ENCODE data around the gene NPAS3. TPM values are rescaled to one million over a fixed set of nuclear protein-coding genes. Genes with fewer than 3 reads are reported as not detected.

NPAS3 gene
- total RNA-seq, 1 experiment from 2014 or later = 0.35 TPM

DNA sequence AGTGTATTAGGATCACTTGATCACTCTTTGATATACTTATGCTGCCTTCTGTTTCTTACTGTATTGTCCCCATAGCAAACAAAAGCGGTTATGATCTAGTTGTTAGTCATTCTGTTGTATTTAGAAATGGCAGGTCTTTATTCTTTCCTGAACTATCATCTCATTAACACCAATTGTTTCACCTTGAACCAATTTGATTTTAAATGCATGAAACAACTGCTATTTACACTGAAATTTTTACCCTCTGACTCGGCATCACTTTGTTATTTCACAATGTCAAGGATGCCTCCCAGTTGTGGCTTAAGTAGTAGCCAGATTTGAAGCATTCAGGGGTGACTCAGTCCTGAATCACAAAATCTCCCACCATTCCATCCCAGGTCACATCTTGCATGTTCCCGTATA is 708.7 kb downstream of the NPAS3 start:
- Mint-ChIP-seq H3K27me3 (ENCODE audit: insufficient read depth, unreplicated experiment) (no peaks in the 10 kb centered on the region), H3K4me3 (ENCODE audit: unreplicated experiment) (no peak overlapping the region), H3K27ac (ENCODE audit: low read depth, unreplicated experiment) (peak overlapping the region; percentile 82), H3K4me1 (ENCODE audit: insufficient read depth, unreplicated experiment) (peaks cover 27% of the 10 kb centered on the region), H3K36me3 (ENCODE audit: insufficient read depth, unreplicated experiment) (no peaks in the 10 kb centered on the region), H3K9me3 (ENCODE audit: unreplicated experiment) (no peaks in the 10 kb centered on the region)
- ChIA-PET POLR2A (interaction anchor here (1.0 to 1.1 kb wide), 2 partner anchors 35 to 42 kb away, joined by 3 to 4 read pairs; no protein-coding TSS in a partner anchor), CTCF (interaction anchor here (1.1 to 1.9 kb wide), 2 partner anchors 35 to 129 kb away, joined by 4 to 8 read pairs; no protein-coding TSS in a partner anchor)
- intact Hi-C loops (cut with micrococcal nuclease) = loop anchor here (5.0 kb wide), 1 partner anchor 90 kb away; no protein-coding TSS in a partner anchor
- peak; percentile 95 for DNase-seq (ENCODE audit: unreplicated experiment)
- no TSS peak for BruUV-seq (replicated peaks)
- TF ChIP-seq, protein P1, sequence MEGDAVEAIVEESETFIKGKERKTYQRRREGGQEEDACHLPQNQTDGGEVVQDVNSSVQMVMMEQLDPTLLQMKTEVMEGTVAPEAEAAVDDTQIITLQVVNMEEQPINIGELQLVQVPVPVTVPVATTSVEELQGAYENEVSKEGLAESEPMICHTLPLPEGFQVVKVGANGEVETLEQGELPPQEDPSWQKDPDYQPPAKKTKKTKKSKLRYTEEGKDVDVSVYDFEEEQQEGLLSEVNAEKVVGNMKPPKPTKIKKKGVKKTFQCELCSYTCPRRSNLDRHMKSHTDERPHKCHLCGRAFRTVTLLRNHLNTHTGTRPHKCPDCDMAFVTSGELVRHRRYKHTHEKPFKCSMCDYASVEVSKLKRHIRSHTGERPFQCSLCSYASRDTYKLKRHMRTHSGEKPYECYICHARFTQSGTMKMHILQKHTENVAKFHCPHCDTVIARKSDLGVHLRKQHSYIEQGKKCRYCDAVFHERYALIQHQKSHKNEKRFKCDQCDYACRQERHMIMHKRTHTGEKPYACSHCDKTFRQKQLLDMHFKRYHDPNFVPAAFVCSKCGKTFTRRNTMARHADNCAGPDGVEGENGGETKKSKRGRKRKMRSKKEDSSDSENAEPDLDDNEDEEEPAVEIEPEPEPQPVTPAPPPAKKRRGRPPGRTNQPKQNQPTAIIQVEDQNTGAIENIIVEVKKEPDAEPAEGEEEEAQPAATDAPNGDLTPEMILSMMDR (IDR thresholded peaks at IDR 0.05; ENCODE audit: unreplicated experiment) = no peak

DNA sequence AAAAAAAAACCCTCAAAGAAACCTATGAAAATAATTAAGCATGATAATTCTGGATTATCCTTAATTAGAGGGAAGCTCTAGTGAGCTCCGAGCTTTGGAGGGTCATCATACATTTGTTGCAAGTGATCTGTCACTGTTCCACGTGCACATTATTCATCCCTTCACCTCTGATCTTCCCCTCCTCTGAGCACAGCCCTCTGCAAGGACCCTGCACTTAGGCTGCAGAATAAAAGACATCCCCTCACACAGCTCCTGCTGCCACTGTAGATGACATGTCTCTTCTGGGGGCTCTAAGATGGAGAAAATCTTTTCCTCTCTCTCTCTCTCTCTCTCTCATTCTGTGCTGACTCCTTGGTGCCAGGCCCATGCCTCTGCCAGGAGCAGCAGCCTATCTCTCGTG is 711.8 kb downstream of the NPAS3 start:
- H3K27me3 Mint-ChIP-seq (ENCODE audit: insufficient read depth, unreplicated experiment) = no peaks in the 10 kb centered on the region
- no peak overlapping the region for H3K27ac Mint-ChIP-seq (ENCODE audit: low read depth, unreplicated experiment)
- no TSS peak for BruUV-seq (replicated peaks)
- DNase-seq (ENCODE audit: unreplicated experiment) = no peak
- no peaks in the 10 kb centered on the region for H3K36me3 Mint-ChIP-seq (ENCODE audit: insufficient read depth, unreplicated experiment)
- no peak overlapping the region for H3K4me3 Mint-ChIP-seq (ENCODE audit: unreplicated experiment)
- intact Hi-C loops (cut with micrococcal nuclease) = no loop called here
- POLR2A ChIA-PET = interaction anchor here (1.0 kb wide), 1 partner anchor 12 kb away, joined by 3 read pairs; no protein-coding TSS in a partner anchor
- CTCF ChIA-PET = interaction anchor here (1.1 kb wide), 1 partner anchor 19 kb away, joined by 3 read pairs; no protein-coding TSS in a partner anchor
- TF ChIP-seq, protein P1 (IDR thresholded peaks at IDR 0.05; ENCODE audit: unreplicated experiment) = no peak
- peaks cover 27% of the 10 kb centered on the region for H3K4me1 Mint-ChIP-seq (ENCODE audit: insufficient read depth, unreplicated experiment)
- H3K9me3 Mint-ChIP-seq (ENCODE audit: unreplicated experiment) = no peaks in the 10 kb centered on the region

- peaks cover 4% of the 10 kb centered on the region for H3K4me1 Mint-ChIP-seq (ENCODE audit: insufficient read depth, unreplicated experiment)
- no peaks in the 10 kb centered on the region for H3K27me3 Mint-ChIP-seq (ENCODE audit: insufficient read depth, unreplicated experiment)
- POLR2A ChIA-PET = no interaction called here
- CTCF ChIA-PET = interaction anchor here (0.6 to 1.0 kb wide), 2 partner anchors 7 to 84 kb away, joined by 4 read pairs; no protein-coding TSS in a partner anchor
- intact Hi-C loops (cut with micrococcal nuclease) = no loop called here
- H3K4me3 Mint-ChIP-seq (ENCODE audit: unreplicated experiment) = no peak overlapping the region
- DNase-seq (ENCODE audit: unreplicated experiment) = no peak
- H3K27ac Mint-ChIP-seq (ENCODE audit: low read depth, unreplicated experiment) = no peak overlapping the region
- no peaks in the 10 kb centered on the region for H3K36me3 Mint-ChIP-seq (ENCODE audit: insufficient read depth, unreplicated experiment)
- no TSS peak for BruUV-seq (replicated peaks)
- TF ChIP-seq, protein P1 (IDR thresholded peaks at IDR 0.05; ENCODE audit: unreplicated experiment) = no peak
- no peaks in the 10 kb centered on the region for H3K9me3 Mint-ChIP-seq (ENCODE audit: unreplicated experiment)
These were observed 714.1 kb downstream of the NPAS3 start for GRCh38 chr14:33652566-33653307.

DNA sequence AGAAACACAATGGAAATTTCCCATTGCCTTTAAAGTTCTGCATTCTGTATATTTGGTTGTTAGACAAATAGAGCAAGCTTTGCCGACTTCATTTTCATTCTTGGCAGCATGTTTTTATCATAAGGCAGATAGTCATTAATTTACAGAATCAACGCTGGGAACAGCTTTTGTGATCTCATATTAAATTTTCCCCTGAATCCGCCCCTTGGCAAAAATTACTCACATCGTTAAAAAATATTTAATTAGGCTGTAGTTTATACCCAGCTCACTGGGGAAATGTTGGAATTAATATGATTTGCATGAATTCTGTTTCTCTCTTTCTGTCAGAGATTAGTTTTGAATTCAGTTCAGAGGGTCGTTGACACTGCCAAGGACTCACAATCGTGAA is 714.6 kb downstream of the NPAS3 start:
- Mint-ChIP-seq H3K36me3 (ENCODE audit: insufficient read depth, unreplicated experiment) (no peaks in the 10 kb centered on the region), H3K4me3 (ENCODE audit: unreplicated experiment) (no peak overlapping the region), H3K27me3 (ENCODE audit: insufficient read depth, unreplicated experiment) (no peaks in the 10 kb centered on the region), H3K4me1 (ENCODE audit: insufficient read depth, unreplicated experiment) (no peaks in the 10 kb centered on the region), H3K27ac (ENCODE audit: low read depth, unreplicated experiment) (no peak overlapping the region), H3K9me3 (ENCODE audit: unreplicated experiment) (no peaks in the 10 kb centered on the region)
- no TSS peak for BruUV-seq (replicated peaks)
- TF ChIP-seq, protein P1 (IDR thresholded peaks at IDR 0.05; ENCODE audit: unreplicated experiment) = no peak
- intact Hi-C loops (cut with micrococcal nuclease) = no loop called here
- DNase-seq (ENCODE audit: unreplicated experiment) = no peak
- POLR2A ChIA-PET = no interaction called here
- CTCF ChIA-PET = interaction anchor here (0.6 kb wide), 1 partner anchor 84 kb away, joined by 4 read pairs; no protein-coding TSS in a partner anchor
